Glomerular endothelial cell (primary cell): ENCODE data around the gene ACTR3C. TPM values are rescaled to one million over a fixed set of nuclear protein-coding genes. Genes with fewer than 3 reads are reported as not detected.
"Not testable (repeated sequence)": the region's sequence is repeated elsewhere in the genome, so short reads cannot be mapped to it uniquely, and the experiment has no call there.

Experiments used
- DNase-seq: peaks from one replicate; pipeline ENCODE4 v3.0.0-alpha.2; 2011; ENCODE audit warnings: low read depth, low spot score; ENCODE audit errors: extremely low read depth
- total RNA-seq: library from RNA; depleted of rRNA; stranded (reverse); fragments of >200 nt; gene quantifications from 2 replicates; pipeline ENCODE4 v1.2.3, GENCODE V29; 2015

Gene ACTR3C
- total RNA-seq, 1 donor from 2014 or later, result 0.53 TPM

DNA sequence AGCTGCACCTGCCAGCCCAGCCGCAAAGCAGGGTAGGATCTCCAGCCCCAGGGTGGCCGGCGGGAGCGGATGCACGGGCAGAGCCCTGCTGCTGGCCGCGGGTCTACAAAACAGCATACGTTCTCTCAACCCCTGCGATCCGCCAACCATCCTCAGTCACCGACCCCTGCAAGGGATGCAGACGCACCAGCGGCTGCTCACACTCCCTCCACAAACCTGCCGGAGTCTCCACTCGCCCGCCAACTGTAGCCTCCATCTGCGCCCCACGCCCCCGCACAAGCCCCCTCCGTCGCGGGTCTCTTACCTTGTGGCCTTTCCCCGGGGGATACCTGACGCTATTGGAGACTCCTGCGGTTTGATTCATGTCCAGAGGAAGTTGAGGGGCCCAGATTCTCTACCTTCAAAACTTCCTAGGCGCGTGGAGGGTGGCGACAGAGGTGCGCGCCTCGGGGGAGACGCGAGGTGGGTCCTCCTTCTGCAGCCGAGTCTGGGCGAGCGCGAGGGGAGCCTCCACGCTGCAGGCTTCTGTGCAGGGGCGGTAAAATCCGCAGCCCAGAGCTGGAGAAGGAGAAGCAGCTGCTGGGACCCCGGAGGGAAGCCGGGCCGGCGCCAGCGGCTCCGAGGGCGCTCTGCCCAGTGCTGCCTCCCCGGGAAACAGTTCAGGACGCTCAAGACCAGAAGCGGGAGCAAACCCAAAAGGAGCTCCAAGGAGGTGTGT is 103.2 kb downstream of the ACTR3C start:
- not testable (repeated sequence) for DNase-seq

DNA sequence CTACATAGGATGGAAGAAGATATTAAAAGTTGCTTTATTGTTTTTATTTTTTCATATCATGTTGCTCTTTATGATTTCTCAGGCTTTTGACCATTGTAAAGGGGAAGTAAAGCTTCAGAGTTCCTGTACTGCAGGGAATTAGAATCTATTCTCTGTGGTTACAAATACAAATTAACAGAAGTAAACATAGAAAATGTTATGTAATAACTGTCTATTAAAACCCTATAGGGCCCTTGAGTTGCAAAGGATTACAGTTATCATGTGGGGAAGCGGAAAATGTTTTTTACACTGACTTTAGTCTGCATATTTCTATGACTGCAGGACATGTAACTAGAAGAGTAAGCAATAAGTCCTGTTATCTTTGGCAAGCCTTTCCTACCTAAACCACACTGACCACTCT is 116.5 kb downstream of the ACTR3C start:
- DNase-seq, result not testable (repeated sequence)

DNA sequence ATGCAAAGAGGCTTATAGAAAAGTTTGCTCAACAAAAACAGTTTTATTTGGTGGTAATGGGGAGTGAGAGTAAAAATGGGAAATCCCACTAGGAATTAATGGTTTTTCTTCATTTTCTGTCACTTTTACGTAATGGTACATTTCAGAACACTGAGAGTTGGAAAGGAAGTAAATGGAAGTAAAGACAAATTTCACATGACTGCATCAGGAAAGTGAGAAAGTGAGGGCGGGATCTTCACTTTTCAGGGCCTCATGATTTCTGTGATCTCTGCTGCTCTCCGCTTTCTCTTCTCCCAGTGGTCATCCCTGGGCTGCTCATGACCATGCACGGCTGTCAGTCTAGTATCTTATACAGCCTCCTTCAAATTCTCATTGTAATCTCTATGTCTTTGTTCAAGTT is 117.5 kb downstream of the ACTR3C start:
- DNase-seq, result not testable (repeated sequence)

DNA sequence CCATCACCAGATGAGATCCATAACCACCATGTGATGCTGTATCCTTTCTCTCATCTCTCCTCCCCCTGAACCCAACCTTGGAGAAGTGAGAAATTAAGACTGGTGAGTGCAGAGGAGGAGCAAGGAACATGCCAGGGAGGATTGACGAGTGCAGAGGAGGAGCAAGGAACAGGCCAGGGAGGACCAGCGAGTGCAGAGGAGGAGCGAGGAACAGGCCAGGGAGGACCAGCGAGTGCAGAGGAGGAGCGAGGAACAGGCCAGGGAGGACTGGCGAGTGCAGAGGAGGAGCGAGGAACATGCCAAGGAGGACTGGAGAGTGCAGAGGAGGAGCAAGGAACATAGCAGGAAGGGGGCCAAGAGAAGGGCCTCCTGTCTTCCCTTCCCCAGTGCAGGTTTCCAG is 118.8 kb downstream of the ACTR3C start:
- not testable (repeated sequence) for DNase-seq

DNA sequence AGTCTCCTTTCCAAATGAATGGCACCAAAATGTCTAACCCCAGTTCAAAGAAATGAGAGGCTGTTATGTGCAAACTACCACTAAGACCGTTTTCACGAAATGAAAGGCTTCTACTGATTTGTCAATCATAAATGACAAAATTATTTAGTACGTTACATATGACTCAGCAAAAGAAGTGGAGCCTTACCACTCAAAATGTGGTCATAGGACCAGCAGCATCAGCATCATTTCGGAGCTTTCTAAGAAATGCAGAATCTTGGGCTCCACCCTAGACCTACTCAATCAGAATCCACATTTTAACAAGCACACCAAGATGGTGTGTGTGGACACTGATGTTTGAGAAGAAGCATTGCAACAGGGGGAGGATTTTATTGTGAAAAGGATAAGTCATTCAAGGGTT is 120.5 kb downstream of the ACTR3C start:
- not testable (repeated sequence) for DNase-seq

Other genes starting within 250 kb of the ACTR3C start
- gene LRRC61, start 190 bp downstream of the ACTR3C start, total RNA-seq, result 1.7 and 2.4 TPM in 2 replicates
- gene RARRES2, start 18.1 kb upstream of the ACTR3C start, total RNA-seq, result not detected in 2 replicates
- 96.1 and 182 TPM in 2 replicates for gene REPIN1, start 45.3 kb upstream of the ACTR3C start, total RNA-seq
- 9.4 and 16.6 TPM in 2 replicates for gene ZNF775, start 55.8 kb upstream of the ACTR3C start, total RNA-seq
- 16.7 and 26.0 TPM in 2 replicates for gene GIMAP8, start 127.1 kb upstream of the ACTR3C start, total RNA-seq
- gene GIMAP7, start 191.3 kb upstream of the ACTR3C start, total RNA-seq, result 13.5 and 34.5 TPM in 2 replicates
- gene GIMAP4, start 243.8 kb upstream of the ACTR3C start, total RNA-seq, result 83.5 and 97.6 TPM in 2 replicates